Body of pancreas (tissue), 4 donors: ENCODE results near the gene MYL6.

Experiments
- CTCF ChIP-seq, 7 experiments: fragments of 450-650 bp in 4 of 7; fragments of 200-600 bp in 3 of 7; sonication (generic) in 3 of 7; IDR thresholded peaks; one replicate each; pipeline ENCODE4 v1.5.1; 2016 to 2019; ENCODE audit warnings: antibody characterized with exemption in 7 of 7
- POLR2A ChIP-seq, 3 donors: fragments of 450-650 bp; IDR thresholded peaks; one replicate each; pipeline ENCODE4 v1.6.1; 2016; ENCODE audit warnings: antibody characterized with exemption in 3 of 3, mild to moderate bottlenecking in 2 of 3

- TF ChIP-seq CTCF (IDR thresholded peaks at IDR 0.05), result no peak
- no peak for TF ChIP-seq POLR2A (IDR thresholded peaks at IDR 0.05)
Measured at GRCh38 chr12:56152756-56153677, 5.1 kb upstream of the MYL6 start.
